Measurements from ENCODE around the gene GPR18. TPM values are rescaled to one million over a fixed set of nuclear protein-coding genes. Genes with fewer than 3 reads are reported as not detected.
A peak's percentile ranks its signal among the peaks of the same experiment; 100 is the strongest.
"Not testable (repeated sequence)": the region's sequence is repeated elsewhere in the genome, so short reads cannot be mapped to it uniquely, and the experiment has no call there.

Gene GPR18
- total RNA-seq, 2 experiments from 2014 or later, result 16.2 to 16.6 TPM

- Mint-ChIP-seq H3K27me3 (ENCODE audit: low read depth) (no peaks in the 10 kb centered on the region), H3K9me3 (ENCODE audit: insufficient read depth) (no peaks in the 10 kb centered on the region), H3K36me3 (ENCODE audit: low read depth) (peaks cover 35% of the 10 kb centered on the region), H3K4me3 (no peak overlapping the region), H3K27ac (peak overlapping the region; percentile 13), H3K4me1 (ENCODE audit: low read depth) (peaks cover 56% of the 10 kb centered on the region)
- no peak for DNase-seq
- POLR2A ChIA-PET, result interaction anchor here (1.5 to 6.3 kb wide), 2 partner anchors 24 to 31 kb away, joined by 8 to 31 read pairs; partner anchors contain the start of gene UBAC2
- ATAC-seq, result no peak
- CTCF ChIA-PET, result interaction anchor here (0.9 to 2.4 kb wide), 11 partner anchors 12 to 56 kb away, joined by 3 to 9 read pairs (median 4); partner anchors contain the start of genes GPR18 and UBAC2
These were observed 26.5 kb downstream of the GPR18 start for GRCh38 chr13:99231721-99232120.

GRCh38 chr13:99230991-99231390 is 27.2 kb downstream of the GPR18 start:
- Mint-ChIP-seq H3K4me1 (ENCODE audit: low read depth) (peaks cover 58% of the 10 kb centered on the region), H3K27ac (no peak overlapping the region), H3K9me3 (ENCODE audit: insufficient read depth) (no peaks in the 10 kb centered on the region), H3K4me3 (no peak overlapping the region), H3K36me3 (ENCODE audit: low read depth) (peaks cover 37% of the 10 kb centered on the region), H3K27me3 (ENCODE audit: low read depth) (no peaks in the 10 kb centered on the region)
- ATAC-seq, result no peak
- ChIA-PET CTCF (interaction anchor here (0.7 to 2.4 kb wide), 11 partner anchors 12 to 55 kb away, joined by 3 to 9 read pairs (median 4); partner anchors contain the start of gene UBAC2), POLR2A (interaction anchor here (0.8 to 6.3 kb wide), 3 partner anchors 12 to 31 kb away, joined by 3 to 31 read pairs (median 3); partner anchors contain the start of gene UBAC2)
- DNase-seq, result no peak

GRCh38 chr13:99230588-99230987 is 27.6 kb downstream of the GPR18 start:
- ATAC-seq; H3K9me3 Mint-ChIP-seq (ENCODE audit: insufficient read depth); H3K4me3 Mint-ChIP-seq; DNase-seq; H3K27me3 Mint-ChIP-seq (ENCODE audit: low read depth): not testable (repeated sequence)
- CTCF ChIA-PET, result interaction anchor here (0.7 to 2.0 kb wide), 9 partner anchors 12 to 55 kb away, joined by 3 to 9 read pairs (median 4); partner anchors contain the start of genes GPR18 and UBAC2
- Mint-ChIP-seq H3K4me1 (ENCODE audit: low read depth) (peaks cover 61% of the 10 kb centered on the region), H3K36me3 (ENCODE audit: low read depth) (peaks cover 39% of the 10 kb centered on the region), H3K27ac (peak overlapping the region; percentile 23)
- POLR2A ChIA-PET, result interaction anchor here (0.8 to 6.3 kb wide), 3 partner anchors 11 to 30 kb away, joined by 3 to 31 read pairs (median 3); partner anchors contain the start of gene UBAC2

- CTCF ChIA-PET, result interaction anchor here (0.7 to 2.0 kb wide), 3 partner anchors 24 to 37 kb away, joined by 3 to 4 read pairs (median 4); no protein-coding TSS in a partner anchor
- POLR2A ChIA-PET, result interaction anchor here (6.3 kb wide), 1 partner anchor 29 kb away, joined by 31 read pairs; the partner anchor contains the start of gene UBAC2
- H3K4me1 Mint-ChIP-seq (ENCODE audit: low read depth), result peaks cover 62% of the 10 kb centered on the region
These were observed 29.2 kb downstream of the GPR18 start for GRCh38 chr13:99228737-99229691.

GRCh38 chr13:99227909-99228688 is 30.1 kb downstream of the GPR18 start:
- DNase-seq (no peak), ATAC-seq (no peak)
- H3K4me1 Mint-ChIP-seq (ENCODE audit: low read depth), result peaks cover 71% of the 10 kb centered on the region
- peak overlapping the region; percentile 65 for H3K4me3 Mint-ChIP-seq
- peak overlapping the region; percentile 84 for H3K27ac Mint-ChIP-seq
- H3K36me3 Mint-ChIP-seq (ENCODE audit: low read depth), result peaks cover 41% of the 10 kb centered on the region
- no peaks in the 10 kb centered on the region for H3K9me3 Mint-ChIP-seq (ENCODE audit: insufficient read depth)
- ChIA-PET CTCF (interaction anchor here (0.7 to 1.2 kb wide), 6 partner anchors 9 to 1292 kb away, joined by 3 to 5 read pairs (median 4); partner anchors contain the start of genes GPR18 and UBAC2), POLR2A (interaction anchor here (0.9 to 2.3 kb wide), 3 partner anchors 9 to 28 kb away, joined by 3 to 11 read pairs (median 3); partner anchors contain the start of gene UBAC2)
- no peaks in the 10 kb centered on the region for H3K27me3 Mint-ChIP-seq (ENCODE audit: low read depth)

More at GRCh38 chr13:99228737-99229691, 29.2 kb downstream of the GPR18 start:
- H3K27ac Mint-ChIP-seq, result peak overlapping the region; percentile 84
- H3K9me3 Mint-ChIP-seq (ENCODE audit: insufficient read depth), result no peaks in the 10 kb centered on the region
- no peaks in the 10 kb centered on the region for H3K27me3 Mint-ChIP-seq (ENCODE audit: low read depth)
- DNase-seq (no peak), ATAC-seq (peak; percentile 62)
- peak overlapping the region; percentile 65 for H3K4me3 Mint-ChIP-seq
- peaks cover 37% of the 10 kb centered on the region for H3K36me3 Mint-ChIP-seq (ENCODE audit: low read depth)

GRCh38 chr13:99227331-99227900 is 30.8 kb downstream of the GPR18 start:
- CTCF ChIA-PET, result interaction anchor here (0.7 to 1.2 kb wide), 8 partner anchors 10 to 1292 kb away, joined by 3 to 5 read pairs (median 3); partner anchors contain the start of genes GPR18 and UBAC2
- Mint-ChIP-seq H3K36me3 (ENCODE audit: low read depth) (peaks cover 48% of the 10 kb centered on the region), H3K4me3 (no peak overlapping the region)

GRCh38 chr13:99226513-99226912 is 31.7 kb downstream of the GPR18 start:
- ChIA-PET CTCF (interaction anchor here (0.8 to 0.9 kb wide), 2 partner anchors 25 to 40 kb away, joined by 3 read pairs; no protein-coding TSS in a partner anchor), POLR2A (interaction anchor here (0.6 to 2.3 kb wide), 2 partner anchors 9 to 26 kb away, joined by 3 to 11 read pairs; partner anchors contain the start of gene UBAC2)
- H3K27ac Mint-ChIP-seq, result peak overlapping the region; percentile 60
- H3K4me3 Mint-ChIP-seq, result no peak overlapping the region
- H3K9me3 Mint-ChIP-seq (ENCODE audit: insufficient read depth), result no peaks in the 10 kb centered on the region
- H3K27me3 Mint-ChIP-seq (ENCODE audit: low read depth), result no peaks in the 10 kb centered on the region
- no peak for ATAC-seq
- peaks cover 52% of the 10 kb centered on the region for H3K36me3 Mint-ChIP-seq (ENCODE audit: low read depth)
- no peak for DNase-seq
- peaks cover 81% of the 10 kb centered on the region for H3K4me1 Mint-ChIP-seq (ENCODE audit: low read depth)

More at GRCh38 chr13:99227331-99227900, 30.8 kb downstream of the GPR18 start:
- Mint-ChIP-seq H3K27ac (peak overlapping the region; percentile 54), H3K4me1 (ENCODE audit: low read depth) (peaks cover 78% of the 10 kb centered on the region), H3K27me3 (ENCODE audit: low read depth) (no peaks in the 10 kb centered on the region), H3K9me3 (ENCODE audit: insufficient read depth) (no peaks in the 10 kb centered on the region)
- ATAC-seq (no peak), DNase-seq (no peak)
- POLR2A ChIA-PET, result interaction anchor here (0.9 to 2.3 kb wide), 3 partner anchors 8 to 27 kb away, joined by 3 to 11 read pairs (median 3); partner anchors contain the start of gene UBAC2

GRCh38 chr13:99225078-99225477 is 33.1 kb downstream of the GPR18 start:
- Mint-ChIP-seq H3K4me1 (ENCODE audit: low read depth) (peaks cover 87% of the 10 kb centered on the region), H3K27ac (no peak overlapping the region), H3K4me3 (no peak overlapping the region), H3K9me3 (ENCODE audit: insufficient read depth) (no peaks in the 10 kb centered on the region), H3K27me3 (ENCODE audit: low read depth) (no peaks in the 10 kb centered on the region), H3K36me3 (ENCODE audit: low read depth) (peaks cover 54% of the 10 kb centered on the region)
- no peak for ATAC-seq
- no peak for DNase-seq
- ChIA-PET POLR2A (no interaction called here), CTCF (interaction anchor here (0.8 kb wide), 1 partner anchor 23 kb away, joined by 3 read pairs; no protein-coding TSS in a partner anchor)

- H3K4me1 Mint-ChIP-seq (ENCODE audit: low read depth), result peaks cover 87% of the 10 kb centered on the region
- DNase-seq (no peak), ATAC-seq (no peak)
- peaks cover 56% of the 10 kb centered on the region for H3K36me3 Mint-ChIP-seq (ENCODE audit: low read depth)
- POLR2A ChIA-PET, result interaction anchor here (0.8 to 3.9 kb wide), 2 partner anchors 23 to 34 kb away, joined by 3 to 17 read pairs; partner anchors contain the start of genes GPR18 and UBAC2
- H3K4me3 Mint-ChIP-seq, result peak overlapping the region; percentile 1
- H3K27me3 Mint-ChIP-seq (ENCODE audit: low read depth), result no peaks in the 10 kb centered on the region
- no peak overlapping the region for H3K27ac Mint-ChIP-seq
- H3K9me3 Mint-ChIP-seq (ENCODE audit: insufficient read depth), result no peaks in the 10 kb centered on the region
- CTCF ChIA-PET, result interaction anchor here (0.9 to 1.4 kb wide), 6 partner anchors 15 to 48 kb away, joined by 3 to 5 read pairs (median 3); partner anchors contain the start of gene GPR18
These were observed 34.2 kb downstream of the GPR18 start for GRCh38 chr13:99224021-99224420.

- peaks cover 87% of the 10 kb centered on the region for H3K4me1 Mint-ChIP-seq (ENCODE audit: low read depth)
- no peak overlapping the region for H3K27ac Mint-ChIP-seq
- DNase-seq (no peak), ATAC-seq (no peak)
- H3K36me3 Mint-ChIP-seq (ENCODE audit: low read depth), result peaks cover 56% of the 10 kb centered on the region
- no peaks in the 10 kb centered on the region for H3K9me3 Mint-ChIP-seq (ENCODE audit: insufficient read depth)
- ChIA-PET POLR2A (interaction anchor here (0.8 to 3.9 kb wide), 2 partner anchors 23 to 35 kb away, joined by 3 to 17 read pairs; partner anchors contain the start of genes GPR18 and UBAC2), CTCF (interaction anchor here (0.9 to 1.4 kb wide), 4 partner anchors 15 to 46 kb away, joined by 3 to 5 read pairs (median 3); partner anchors contain the start of gene GPR18)
- peak overlapping the region; percentile 1 for H3K4me3 Mint-ChIP-seq
- no peaks in the 10 kb centered on the region for H3K27me3 Mint-ChIP-seq (ENCODE audit: low read depth)
These were observed 34.6 kb downstream of the GPR18 start for GRCh38 chr13:99223587-99223986.
